ENCODE data around the gene STXBP6.

Gene STXBP6

DNA sequence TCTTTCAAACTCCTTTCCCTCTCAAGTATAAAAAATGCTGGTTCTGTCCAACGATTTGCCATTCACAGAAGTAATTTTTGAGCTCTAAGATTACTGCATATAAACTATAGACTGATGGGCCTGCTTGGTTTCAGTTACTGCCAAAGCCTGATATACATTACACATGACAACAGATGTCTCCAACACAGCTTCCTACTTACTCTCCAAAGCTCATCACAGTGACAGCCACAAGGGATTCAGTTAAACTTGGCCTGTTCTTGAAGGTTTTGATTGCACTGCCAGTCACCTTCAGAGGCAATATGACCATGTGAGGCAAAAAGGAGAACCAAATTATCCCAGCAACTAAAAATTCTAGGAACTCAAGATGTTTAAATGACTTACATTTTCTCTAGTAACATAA is 30.1 kb downstream of the STXBP6 start:
- in situ Hi-C loops (cut with MboI; ENCODE audit: low sequenced_read_pairs): no loop called here

DNA sequence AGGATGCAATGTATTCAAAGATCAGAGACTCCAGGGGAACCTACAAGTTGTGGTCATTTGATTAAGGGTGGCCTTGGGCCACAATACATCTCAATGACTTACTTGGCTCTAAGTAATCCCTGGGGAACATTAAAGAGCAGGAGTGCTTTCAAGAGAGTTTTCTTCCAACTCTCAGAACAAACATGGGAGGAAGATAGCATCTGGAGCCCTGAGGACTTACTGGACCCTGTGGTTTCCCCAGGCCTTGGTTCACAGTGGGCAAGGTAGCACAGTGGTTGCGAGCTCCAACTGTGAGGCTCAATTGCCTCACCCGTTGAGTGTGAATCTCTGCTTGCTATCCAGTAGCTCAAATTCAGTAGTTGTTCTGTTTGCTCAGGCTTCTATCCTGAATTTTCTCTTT is 32.4 kb downstream of the STXBP6 start:
- in situ Hi-C loops (cut with MboI; ENCODE audit: low sequenced_read_pairs): no loop called here

DNA sequence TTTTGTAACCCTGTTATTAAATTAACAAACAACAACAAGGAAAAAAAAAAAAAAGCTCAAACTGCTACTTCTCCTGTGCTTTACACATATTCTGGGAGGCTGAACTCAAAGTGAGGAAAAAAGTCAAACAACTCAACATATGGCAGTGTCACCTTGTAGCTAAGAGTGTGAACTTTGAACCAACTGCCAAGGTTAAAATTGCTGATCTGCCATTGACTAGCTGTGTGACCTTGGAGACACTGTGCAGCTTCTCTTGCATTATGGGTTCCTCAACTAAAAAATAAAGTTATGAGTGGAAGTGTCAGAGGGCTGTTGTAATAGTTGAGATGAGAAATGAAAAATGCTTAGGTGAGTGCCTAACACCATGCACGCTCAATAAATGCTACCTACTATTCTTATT is 34.2 kb downstream of the STXBP6 start:
- in situ Hi-C loops (cut with MboI; ENCODE audit: low sequenced_read_pairs): no loop called here

DNA sequence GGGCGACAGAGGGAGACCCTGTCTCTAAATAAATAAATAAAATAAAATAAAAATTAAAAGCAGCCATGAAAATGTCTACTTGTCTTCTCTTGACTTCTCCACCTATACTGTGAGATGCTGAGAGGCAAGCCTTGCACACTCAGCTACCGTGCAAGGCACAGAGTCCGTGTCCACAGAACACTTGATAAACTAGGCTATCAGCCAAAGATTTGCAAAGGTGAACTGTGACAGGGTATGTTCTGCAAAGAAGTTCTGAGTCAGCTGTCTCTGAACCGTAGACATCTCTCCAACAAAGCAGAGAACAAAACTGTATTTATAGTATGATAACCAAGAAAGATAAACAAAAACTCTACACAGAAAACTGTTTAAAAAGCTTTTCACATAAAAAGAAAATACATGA is 35.5 kb downstream of the STXBP6 start:
- in situ Hi-C loops (cut with MboI; ENCODE audit: low sequenced_read_pairs): no loop called here

DNA sequence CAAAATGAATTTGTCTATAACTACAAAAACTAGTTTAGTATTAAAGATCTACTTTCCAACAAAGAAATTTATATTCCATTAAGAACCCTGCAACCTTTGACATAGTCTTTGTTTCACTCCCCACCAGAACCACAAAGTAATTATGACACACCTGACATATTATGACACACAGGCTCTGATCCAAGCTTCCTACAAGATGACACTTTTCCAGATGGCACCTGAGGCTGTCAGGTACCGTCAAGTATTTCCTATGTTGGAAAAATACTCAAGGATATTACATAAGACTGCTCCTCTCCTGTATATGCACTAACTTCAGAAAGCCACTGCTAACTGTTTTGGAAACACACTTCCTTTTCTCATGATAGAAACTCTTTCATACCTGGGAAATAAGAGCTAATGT is 38.9 kb downstream of the STXBP6 start:
- in situ Hi-C loops (cut with MboI; ENCODE audit: low sequenced_read_pairs): no loop called here

DNA sequence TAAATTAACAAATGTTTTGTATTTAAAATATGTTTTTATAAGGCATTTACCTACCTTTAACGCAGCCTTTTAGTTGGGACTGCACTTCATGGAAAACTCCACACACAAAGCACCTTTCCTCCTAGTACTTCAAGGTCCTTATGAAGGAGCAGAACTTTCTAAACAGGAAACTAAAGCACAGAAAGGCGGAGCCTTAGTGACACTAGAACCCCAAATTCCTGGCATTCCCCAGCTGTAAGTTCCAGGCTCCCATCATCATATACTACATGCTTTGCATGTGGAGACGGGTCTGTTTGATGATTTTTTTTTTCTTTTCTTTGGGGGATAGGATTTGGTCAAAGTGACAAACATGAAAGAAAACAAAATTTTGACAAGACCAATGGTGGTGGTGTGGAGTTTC is 39.5 kb downstream of the STXBP6 start:
- in situ Hi-C loops (cut with MboI; ENCODE audit: low sequenced_read_pairs): no loop called here

DNA sequence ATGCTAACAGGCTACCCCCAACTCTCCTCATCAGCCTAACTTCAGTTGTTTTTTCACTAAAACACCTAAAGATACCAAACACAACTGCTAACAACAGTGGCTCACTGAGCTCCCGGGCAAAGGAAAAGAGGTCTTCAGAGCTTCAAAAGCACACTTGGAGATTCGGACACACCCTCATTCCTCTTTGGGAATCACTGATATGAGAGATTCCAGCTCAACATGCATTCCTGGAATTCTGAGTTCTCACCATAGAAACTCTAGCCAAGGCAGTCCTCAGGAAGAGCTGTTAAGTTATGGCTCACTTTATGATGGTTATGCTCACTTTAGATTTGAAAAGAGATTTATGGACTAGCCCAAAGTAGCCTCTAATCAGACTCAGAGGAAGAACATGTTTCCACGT is 40.1 kb downstream of the STXBP6 start:
- in situ Hi-C loops (cut with MboI; ENCODE audit: low sequenced_read_pairs): no loop called here

DNA sequence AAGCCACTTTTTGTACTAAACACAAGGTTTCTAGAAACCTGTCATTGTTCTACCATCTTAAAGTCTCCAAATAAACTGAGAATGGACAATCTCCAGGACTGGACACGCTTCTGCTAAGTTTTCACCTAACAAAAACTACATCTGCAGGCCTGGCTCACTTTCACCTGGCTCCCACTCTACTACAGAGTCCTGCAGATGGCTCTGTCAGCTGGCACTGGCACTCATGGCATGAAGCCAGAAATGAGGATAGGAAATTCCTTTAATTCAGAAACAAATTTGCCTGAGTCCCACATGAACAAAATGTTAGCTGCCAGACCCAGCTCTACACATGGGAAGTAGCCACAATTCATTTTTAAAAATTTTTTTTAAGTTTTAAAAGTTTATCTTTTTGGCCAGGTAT is 42.1 kb downstream of the STXBP6 start:
- in situ Hi-C loops (cut with MboI; ENCODE audit: low sequenced_read_pairs): no loop called here

DNA sequence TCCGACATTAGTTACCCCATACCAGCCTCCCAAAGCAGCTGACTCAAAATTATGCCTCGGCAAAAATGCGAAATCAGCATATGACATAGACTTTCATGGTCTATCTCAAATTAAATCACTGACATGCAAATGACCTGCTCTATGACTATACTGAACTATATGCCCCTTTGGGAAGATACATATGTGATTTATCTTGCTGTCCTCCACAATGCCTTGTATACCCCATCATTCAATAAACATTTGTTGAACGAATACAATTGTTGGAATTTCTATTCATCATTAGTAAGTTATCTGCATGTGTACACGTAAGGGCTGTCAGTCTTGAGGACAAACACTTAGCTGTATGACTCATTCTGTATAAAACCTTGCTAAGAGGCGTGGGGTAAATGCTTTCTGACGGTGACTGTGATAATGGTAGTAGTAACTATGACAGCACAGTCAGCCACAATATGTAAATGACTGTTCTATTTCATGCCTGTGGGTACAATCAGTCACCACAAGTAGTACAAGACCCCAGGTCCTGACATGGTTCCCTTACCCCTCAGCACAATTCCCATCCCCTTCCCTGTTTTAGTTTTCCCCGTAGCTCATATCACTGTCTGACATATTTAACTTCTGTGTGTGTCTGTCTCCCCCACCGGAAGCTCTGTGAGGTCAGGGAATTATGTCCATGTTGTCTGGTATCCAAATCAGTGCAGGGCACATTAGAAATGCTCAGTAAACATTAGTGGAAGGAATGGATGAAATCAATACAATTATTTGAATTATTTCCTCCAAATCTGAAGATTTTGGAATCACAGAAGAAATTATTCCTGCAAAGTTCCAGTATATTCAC is 42.8 kb downstream of the STXBP6 start:
- in situ Hi-C loops (cut with MboI; ENCODE audit: low sequenced_read_pairs): no loop called here

DNA sequence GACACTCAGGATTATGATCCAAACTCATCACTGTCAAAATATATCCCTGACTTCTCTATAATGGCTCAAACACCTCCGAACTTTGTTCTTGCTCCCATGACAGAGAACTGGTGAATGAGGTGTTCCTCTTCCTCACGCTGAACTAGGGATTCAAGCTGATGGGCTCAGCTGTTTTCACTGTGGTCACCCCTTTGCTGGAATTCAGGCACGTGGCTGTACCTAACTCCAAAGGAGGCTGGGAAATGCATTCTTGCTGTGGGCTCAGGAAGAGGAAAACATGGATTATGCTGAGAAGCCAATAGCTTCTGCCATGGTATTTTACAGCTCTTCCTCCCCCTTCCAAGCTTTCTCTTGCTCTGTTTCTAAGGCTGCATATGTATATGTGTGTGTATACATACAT is 43.9 kb downstream of the STXBP6 start:
- in situ Hi-C loops (cut with MboI; ENCODE audit: low sequenced_read_pairs): no loop called here

DNA sequence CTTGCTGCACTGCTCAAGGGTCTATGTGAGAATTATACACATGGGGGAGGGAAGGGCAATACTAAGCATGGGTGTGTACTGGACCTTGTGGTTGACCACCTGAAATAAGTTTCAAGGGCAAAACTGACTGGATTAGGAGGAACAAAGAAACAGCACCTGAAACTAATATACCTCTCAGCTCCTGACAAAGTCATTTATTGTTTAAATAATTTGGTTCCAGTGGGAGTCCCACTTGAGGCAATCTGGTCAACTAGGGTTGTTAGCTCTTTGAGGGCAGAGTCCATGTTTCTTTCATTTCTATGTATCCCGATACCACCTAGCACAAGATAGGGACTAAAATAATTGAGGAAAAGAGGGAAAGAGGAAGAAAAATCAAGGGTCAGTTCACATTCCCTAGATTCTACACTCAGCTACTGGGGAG is 45.5 kb downstream of the STXBP6 start:
- in situ Hi-C loops (cut with MboI; ENCODE audit: low sequenced_read_pairs): no loop called here

DNA sequence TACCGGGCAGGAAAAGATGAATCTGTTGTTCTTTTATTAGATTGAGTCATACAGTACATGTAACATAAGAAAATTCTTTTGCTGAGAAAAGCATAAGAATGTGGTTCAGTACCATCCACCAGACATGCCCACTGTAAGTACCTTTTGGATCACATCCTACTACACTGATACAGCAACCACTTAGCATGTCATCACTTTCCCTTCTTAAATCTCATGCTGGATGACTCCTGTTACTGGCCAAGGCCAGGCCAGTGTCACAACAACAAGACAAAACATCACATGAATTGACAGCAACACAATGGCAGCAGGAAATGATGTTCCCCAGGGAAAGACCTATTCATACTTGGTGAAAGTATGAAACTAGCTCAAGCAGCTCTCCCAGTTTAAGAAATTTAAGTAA is 46.4 kb downstream of the STXBP6 start:
- in situ Hi-C loops (cut with MboI; ENCODE audit: low sequenced_read_pairs): no loop called here

DNA sequence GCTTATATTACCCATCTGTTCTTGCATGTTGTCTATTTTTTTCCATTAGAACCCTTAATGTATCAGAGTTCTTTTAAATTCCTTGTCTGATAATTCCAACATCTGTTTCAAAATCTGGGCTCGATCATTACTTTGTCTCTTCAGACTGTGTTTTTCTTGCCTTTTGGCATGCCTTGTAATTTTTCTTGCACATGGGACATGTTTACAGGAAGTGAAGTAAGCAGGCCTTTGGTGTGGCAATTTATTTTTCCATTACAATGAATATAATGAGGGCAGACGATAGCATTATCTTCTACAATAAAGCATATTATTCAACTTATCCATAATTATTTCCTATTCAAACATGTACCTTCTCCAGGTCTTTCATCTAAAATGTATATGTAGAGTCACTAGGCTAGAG is 48.3 kb downstream of the STXBP6 start:
- in situ Hi-C loops (cut with MboI; ENCODE audit: low sequenced_read_pairs): no loop called here

DNA sequence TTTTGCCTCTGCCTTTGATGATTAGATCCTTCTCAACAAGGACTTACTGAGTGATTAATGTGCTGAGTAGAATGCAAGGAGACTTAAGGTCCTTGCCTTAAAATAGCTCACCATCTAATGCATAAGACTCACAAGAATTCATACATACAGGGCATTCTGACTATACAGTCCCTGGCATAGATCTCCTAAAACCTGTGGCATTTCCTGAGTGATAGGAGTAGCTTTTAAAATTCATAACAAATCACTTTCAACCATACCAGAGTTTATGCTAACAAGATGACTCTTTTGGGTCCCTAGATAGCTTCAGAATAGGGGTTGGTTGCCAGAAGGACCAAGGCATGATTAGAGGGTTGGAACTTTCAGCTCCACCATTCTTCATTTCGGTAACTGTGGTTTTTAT is 48.8 kb downstream of the STXBP6 start:
- in situ Hi-C loops (cut with MboI; ENCODE audit: low sequenced_read_pairs): no loop called here

DNA sequence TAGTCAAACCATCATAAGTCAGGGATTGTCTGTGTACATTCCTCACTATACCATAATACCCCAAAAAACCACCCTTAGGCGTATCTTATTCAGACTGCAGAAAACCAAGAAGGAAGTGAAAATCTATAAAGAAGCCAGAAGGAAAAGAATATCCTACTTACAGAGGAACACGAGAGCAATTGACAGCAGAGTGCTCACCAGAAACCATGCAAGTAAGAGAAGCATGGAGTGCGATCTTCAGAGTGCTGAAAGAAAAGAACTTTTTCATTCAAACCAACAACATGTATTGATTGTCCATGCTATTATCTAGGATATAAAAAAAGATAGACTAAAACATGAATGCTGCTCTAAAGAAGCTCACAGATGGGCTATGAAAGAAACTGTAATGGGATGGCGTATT is 50.8 kb downstream of the STXBP6 start:
- in situ Hi-C loops (cut with MboI; ENCODE audit: low sequenced_read_pairs): no loop called here

DNA sequence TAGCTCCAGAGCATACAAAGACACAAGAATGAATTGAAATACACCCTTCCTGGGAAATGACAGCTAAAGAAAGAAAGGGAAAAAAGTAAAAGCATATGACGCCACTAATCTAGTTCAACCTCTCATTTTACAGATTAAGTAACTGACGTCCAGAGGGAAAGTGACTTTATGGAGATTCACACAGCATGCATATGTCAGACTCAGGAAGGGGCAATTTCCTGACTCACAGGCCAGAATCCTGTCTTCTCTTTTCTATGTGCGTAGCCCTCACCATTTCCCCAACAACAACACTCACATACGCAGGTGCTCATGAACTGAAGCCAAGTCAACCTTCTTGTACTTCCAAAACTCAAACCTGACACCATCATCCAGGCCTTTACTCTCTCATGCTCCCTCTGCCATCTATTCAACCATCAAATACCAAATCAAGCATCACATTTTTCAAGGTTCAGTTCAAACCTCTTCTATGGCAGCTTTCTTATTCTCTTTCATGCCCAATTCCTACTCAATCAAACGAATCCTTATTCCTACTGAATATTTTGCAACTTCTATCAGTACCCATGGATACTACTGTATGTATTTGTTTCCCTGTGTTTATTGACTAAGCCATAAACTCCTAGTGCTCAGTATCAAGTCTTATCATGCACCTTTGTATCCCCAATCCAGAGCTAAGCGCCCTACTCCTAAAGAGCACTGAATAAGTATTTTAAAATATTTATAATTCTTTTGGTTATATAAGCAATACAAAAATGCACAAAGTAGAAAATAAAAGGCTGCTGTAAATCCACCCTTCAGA is 52.8 kb downstream of the STXBP6 start:
- in situ Hi-C loops (cut with MboI; ENCODE audit: low sequenced_read_pairs): no loop called here

DNA sequence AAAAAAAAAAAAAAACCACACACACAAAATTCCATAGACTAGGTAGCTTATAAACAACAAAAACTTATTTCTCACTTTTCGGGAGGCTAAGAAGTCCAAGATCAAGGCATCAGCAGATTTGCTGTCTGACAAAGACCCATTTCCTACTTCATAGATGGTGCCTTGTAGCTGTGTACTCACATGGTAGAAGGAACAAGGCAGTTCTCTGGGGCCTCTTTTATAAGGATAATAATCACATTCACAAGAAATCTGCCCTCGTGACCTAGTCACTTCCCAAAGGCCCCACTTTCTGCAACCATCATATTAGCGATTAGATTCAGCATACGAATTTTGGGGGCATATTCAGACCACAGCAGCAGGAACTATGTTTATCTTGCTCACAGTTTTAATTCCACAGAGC is 54.9 kb downstream of the STXBP6 start:
- in situ Hi-C loops (cut with MboI; ENCODE audit: low sequenced_read_pairs): no loop called here

DNA sequence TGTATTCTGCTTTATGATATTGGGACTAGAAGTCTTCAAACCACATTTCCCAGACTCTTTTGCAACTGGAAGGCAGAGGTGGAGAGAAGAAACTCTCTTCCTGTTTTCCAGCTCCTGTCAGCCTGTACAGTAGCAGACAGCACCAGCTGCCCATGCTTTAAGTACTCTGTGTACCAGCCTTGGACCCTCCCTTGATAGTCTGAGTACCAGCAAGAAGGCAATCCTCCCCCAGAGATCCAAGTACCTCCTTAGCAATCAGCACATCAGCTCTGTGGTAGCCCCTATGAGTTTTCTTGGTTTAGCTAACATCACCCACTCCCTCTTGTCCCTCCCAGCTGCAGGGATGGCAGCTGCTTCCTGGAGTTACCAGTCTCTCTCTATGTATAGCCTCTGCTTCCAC is 56.3 kb downstream of the STXBP6 start:
- in situ Hi-C loops (cut with MboI; ENCODE audit: low sequenced_read_pairs): no loop called here

DNA sequence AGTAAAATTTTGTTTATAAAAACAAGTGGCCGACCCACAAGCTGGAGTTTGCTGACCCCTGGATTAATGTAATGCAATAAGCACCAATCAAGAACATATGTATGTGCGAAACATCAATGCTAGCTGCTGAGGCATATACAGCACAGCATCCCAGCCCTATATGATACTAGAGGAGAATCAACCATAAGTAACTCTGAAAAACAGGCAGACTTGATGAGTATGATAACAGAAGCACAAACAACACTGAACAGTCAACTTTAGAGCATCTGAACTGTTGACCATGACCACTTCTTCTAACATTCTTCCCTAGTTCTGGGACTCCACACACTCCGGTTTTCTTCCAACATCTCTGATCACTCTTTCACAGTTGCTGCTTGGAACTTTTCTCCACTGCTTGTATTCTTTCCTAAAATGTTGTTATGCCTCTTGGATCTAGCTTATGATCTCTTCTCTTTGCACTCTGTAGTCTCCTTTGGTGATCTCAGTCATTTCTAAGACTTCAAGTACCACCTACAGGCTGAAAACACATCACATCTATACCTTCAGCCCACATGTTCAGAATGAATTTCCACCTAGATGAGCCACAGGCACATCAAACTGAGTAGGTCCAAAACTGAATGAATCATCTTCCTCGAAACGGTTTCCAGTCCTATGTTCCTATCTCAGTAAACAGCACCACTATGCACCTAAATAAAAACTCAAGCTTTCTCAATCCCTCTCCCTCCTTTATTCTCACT is 57.2 kb downstream of the STXBP6 start:
- in situ Hi-C loops (cut with MboI; ENCODE audit: low sequenced_read_pairs): no loop called here

DNA sequence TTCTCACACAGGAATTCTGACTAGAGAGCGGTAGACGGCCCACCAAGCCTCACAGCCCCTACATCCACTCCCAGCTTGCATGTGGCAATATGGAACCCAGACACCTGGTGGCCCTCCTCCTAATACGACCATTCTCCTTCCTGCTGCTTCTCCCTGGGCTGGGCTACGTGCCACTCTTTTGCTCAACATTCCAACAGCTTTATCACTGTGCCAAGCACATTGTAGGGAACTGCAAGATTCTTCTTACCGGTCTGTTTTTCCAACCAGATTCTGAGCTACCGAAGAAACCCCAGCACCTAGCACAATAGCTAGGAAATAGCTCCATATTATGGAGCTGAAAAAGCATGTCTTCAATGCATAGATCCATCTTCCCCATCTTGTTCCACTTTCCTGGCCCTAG is 58.1 kb downstream of the STXBP6 start:
- in situ Hi-C loops (cut with MboI; ENCODE audit: low sequenced_read_pairs): no loop called here

DNA sequence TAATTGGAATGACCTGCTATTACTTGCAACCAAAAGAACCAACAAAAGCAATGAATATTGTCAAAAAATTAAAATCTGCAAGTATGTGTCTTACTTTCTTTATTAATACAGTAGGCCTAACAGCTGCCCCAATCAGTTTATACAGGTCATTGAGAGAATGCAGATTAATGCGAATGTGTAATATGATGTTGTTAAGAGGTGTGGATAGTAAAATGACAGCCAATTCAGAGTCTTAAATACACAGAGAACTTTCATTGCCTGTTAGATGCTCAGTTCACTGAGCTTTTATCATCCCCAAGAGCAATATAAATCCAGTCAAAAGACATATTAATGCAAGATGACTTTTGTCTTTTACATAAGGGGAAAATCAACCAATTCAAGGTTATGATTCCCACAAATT is 58.7 kb downstream of the STXBP6 start:
- in situ Hi-C loops (cut with MboI; ENCODE audit: low sequenced_read_pairs): no loop called here

DNA sequence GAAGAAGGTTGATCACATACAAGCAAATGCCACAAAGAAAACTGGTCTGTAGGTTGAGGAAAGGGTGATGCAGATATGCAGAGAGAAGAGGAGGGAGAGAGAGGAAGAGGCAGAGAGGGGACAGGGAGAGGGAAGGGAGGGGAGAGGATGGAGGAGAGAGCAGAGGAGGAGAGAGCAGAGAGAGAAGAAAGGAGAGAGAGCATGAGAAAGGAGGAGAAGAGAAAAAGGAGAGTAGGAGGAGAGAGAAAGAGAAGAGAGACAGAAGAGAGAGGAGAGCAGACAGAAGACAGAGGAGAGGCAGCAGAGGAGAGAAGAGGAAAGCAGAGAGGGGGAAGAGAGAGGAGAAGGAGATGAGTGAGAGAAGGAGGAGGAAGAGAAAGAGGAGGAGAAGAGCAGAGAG is 59.2 kb downstream of the STXBP6 start:
- in situ Hi-C loops (cut with MboI; ENCODE audit: low sequenced_read_pairs): no loop called here
